HG03575 (cell line): Measurements from ENCODE around the gene CCNDBP1.

Experiments
- ATAC-seq: cut with Tn5 transposase; IDR thresholded peaks from one replicate; pipeline ENCODE4 v1.9.1; 2021; ENCODE audit not compliant: unreplicated experiment, insufficient number of reproducible peaks, low FRiP score; ENCODE audit errors: extremely low read depth

CCNDBP1 gene

GRCh38 chr15:43235536-43235935 lies 50.3 kb downstream of the CCNDBP1 start:
- no peak for ATAC-seq

- no peak for ATAC-seq
Observed at GRCh38 chr15:43237842-43238470, 52.8 kb downstream of the CCNDBP1 start.

GRCh38 chr15:43238671-43239131 lies 53.5 kb downstream of the CCNDBP1 start:
- no peak for ATAC-seq

- ATAC-seq: no peak
Observed at GRCh38 chr15:43239732-43240491, 54.7 kb downstream of the CCNDBP1 start.

- ATAC-seq: no peak
Observed at GRCh38 chr15:43241100-43241499, 55.9 kb downstream of the CCNDBP1 start.

- ATAC-seq: no peak
Observed at GRCh38 chr15:43242616-43243015, 57.4 kb downstream of the CCNDBP1 start.

- ATAC-seq: no peak
Observed at GRCh38 chr15:43243020-43243645, 57.9 kb downstream of the CCNDBP1 start.

- ATAC-seq: no peak
Observed at GRCh38 chr15:43244092-43244491, 58.9 kb downstream of the CCNDBP1 start.

GRCh38 chr15:43246261-43246774 lies 61.1 kb downstream of the CCNDBP1 start:
- no peak for ATAC-seq
